SKM-1 (cell line): Measurements from ENCODE around the gene BMERB1.

Experiments
- DNase-seq: peaks from one replicate; lab custom pipeline; 2025; ENCODE audit not compliant: unreplicated experiment; lab: John Stamatoyannopoulos, UW

BMERB1 gene

GRCh38 chr16:15493466-15494180 is 59.2 kb downstream of the BMERB1 start:
- DNase-seq = no peak

DNA sequence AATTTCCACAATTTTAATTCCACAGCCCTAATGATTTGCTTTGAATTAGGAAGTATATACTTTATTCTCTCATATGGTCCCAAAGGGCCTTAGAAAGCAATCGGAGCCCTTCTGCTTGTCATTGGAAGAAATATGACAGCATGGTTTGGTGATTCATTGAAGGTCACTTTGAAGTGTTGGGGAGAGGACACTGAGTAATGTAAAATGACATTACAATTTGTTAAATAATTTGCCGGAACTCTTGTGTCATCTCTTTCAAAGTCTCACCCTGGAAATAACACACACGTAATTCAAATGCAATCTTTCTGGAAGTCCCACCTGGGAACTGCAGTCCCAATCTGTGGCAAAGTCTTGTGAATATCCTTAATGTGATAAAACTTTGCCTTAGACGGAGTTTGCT is 59.8 kb downstream of the BMERB1 start:
- DNase-seq = no peak

DNA sequence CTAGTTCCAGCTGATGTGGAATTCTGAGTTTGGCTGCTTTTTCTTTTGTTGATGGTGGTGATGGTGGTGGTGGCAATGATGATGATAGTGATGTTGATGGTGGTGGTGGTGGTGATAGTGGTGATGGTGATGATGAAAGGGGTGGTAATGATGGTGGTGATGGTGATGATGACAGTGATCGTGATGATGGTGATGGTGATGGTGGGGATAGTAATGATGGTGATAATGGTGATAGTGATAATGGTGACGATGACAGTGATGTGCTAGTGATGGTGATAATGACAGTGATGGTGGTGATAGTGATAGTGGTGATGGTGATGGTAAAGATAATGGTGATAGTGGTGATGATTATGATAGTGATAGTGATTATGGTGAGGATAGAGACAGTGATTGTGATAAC is 61.5 kb downstream of the BMERB1 start:
- no peak for DNase-seq

GRCh38 chr16:15498427-15499175 is 64.2 kb downstream of the BMERB1 start:
- no peak for DNase-seq

GRCh38 chr16:15502041-15502725 is 67.8 kb downstream of the BMERB1 start:
- DNase-seq = no peak

DNA sequence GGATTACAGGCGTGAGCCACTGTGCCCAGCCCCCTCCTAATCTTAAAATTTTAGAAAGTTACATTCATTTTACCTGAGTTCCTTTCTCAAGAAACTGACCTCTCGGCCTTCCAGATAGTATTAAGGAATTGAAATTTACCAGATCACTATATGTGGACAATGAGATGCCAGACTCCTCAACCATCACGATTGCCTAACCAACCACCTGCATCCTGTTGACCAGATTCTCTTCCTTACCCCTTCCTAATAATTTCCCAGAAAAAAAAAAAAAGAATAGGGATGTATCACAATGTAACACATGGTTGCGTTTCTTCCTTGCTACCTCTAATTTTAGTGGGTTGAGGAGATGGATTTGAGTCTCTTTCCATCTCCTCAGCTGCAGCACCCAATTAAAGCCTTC is 72.1 kb downstream of the BMERB1 start:
- no peak for DNase-seq

DNA sequence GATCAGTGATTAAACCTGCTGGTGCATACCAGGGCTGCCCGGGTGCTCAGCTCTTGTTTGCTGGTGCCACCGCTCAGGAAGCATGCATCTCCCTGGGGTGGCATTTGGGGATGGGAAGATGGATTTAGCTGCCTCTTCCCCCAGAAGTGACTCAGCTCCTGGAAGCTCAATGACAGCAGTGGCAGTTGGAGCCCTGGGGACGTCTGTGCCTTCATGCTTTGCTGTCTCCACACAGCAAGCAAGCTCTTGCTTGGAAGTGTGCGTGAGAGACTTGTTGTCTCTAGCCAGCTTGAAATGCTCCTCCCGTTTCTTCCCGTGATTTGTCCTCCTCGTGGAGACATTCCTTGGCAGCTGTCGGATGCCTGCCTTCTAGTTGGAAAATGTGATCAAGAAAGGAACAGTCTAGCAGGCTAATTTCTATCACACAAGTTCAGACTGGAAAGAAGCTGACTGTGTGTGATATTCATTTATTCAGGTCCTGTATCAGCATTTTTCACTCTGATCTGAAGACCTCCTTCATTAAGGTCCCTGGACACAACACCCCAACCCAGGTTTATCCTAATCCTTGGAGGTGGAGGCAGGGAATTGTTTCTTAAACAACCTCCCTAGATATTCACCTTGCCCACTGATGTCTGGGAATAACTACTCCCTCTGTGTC is 73.0 kb downstream of the BMERB1 start:
- DNase-seq = no peak

- DNase-seq = no peak
Measured at GRCh38 chr16:15507959-15508627, 73.7 kb downstream of the BMERB1 start.

- no peak for DNase-seq
Measured at GRCh38 chr16:15509051-15509592, 74.7 kb downstream of the BMERB1 start.

DNA sequence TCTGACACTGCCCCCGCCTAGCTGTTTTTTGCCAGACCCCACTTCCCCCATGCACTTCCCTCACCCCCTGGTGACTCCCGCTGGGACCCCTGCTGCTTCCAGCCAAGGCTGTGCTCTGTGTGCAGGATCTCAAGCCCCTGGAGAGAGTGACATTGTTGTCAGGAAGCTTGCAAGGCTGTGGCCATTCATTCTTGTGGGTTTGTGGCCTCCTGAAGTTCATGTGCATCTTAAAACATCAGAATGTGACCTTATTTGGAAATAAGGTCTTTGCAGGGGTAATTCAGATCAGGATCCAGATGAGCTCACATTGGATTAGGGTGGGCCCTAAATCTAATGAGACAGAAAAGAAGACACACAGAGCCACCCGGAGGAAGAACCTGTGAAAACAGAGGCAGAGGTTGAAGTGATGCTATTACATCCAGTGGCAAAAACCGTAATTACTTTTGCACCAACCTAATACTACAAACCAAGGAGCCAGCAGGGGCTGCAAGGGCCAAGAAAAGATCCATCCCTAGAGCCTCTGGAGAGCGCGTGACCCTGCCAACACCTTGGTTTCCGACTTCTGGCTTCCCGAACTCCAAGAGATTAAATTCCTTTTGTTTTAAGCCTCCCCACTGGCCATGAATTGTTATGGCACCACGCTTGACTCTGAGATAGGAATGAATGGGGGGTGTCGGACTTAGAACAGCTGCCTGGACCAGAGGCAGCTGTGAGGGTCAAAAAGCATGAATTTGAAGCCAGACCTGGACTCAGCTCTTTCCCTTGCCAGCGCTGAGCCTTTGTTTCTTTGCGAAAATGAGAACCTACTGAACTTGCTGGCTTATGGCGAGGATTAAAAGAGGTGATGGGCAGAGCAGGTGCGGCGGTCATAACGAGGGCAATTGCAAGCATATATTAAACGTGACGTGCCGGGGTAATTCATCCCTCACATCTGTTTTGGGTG is 75.5 kb downstream of the BMERB1 start:
- no peak for DNase-seq

GRCh38 chr16:15510992-15511391 is 76.6 kb downstream of the BMERB1 start:
- no peak for DNase-seq

DNA sequence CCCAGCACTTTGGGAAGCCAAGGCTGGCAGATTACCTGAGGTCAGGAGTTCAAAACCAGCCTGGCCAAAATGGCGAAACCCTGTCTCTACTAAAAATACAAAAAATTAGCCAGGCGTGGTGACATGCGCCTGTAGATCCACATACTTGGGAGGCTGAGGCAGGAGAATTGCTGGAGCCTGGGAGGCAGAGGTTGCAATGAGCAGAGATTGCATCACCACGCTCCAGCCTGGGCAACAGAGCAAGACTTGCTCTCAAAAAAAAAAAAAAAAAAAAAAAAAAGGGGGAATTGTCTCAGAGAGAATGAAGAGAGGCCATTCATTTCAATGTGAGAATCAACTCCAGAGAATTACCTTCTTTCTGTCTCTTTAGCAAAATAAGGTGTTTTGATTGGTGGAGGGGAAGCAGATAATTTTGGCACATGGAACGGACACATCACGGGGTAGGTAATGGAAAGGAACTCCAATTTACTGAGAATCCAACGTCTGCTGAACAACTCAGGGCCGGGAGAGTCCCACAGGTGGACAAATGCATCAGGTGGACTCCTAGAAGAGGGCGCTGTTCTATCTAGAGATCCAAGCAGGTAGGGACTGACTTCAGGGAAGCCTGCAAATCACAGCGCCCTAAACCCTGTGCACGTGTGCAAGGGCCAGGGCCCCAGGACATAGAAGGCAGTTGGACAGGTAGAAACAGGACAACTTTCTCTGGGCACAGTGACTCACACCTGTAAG is 77.5 kb downstream of the BMERB1 start:
- DNase-seq = no peak

DNA sequence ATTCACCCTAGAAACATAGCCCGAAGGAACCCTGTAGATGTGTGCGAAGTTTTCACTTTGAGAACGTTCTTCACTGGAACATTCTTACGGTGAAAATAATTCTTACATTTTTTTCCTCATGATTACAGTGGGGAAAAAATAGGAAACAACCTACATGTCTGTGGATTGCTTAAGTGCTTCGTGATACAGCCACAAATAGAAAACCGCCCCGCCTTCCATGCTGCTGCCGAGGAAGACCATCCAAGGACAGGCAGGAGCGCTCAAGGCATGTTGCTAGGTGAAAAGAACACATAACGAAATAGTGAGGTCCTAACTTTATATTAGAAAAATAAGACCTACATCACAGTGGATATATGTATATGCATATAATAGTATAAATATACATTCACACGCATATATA is 78.8 kb downstream of the BMERB1 start:
- DNase-seq = no peak

DNA sequence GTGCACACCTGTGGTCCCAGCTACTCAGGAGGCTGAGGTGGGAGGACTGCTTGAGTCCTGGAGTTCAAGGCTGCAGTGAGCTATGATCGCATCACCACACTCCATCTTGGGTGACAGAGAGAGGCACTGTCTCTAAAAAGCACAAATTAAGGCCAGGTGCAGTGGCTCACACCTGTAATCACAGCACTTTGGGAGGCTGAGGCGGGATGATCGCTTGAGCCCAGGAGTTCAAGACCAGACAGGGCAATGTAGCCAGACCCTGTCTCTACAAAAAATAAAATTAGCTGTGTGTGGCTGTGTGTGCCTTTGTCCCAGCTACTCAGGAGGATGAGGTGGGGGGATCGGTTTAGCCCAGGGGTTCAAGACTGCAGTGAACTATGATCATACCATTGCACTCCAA is 81.6 kb downstream of the BMERB1 start:
- DNase-seq = no peak

- no peak for DNase-seq
Measured at GRCh38 chr16:15516609-15517008, 82.2 kb downstream of the BMERB1 start.

DNA sequence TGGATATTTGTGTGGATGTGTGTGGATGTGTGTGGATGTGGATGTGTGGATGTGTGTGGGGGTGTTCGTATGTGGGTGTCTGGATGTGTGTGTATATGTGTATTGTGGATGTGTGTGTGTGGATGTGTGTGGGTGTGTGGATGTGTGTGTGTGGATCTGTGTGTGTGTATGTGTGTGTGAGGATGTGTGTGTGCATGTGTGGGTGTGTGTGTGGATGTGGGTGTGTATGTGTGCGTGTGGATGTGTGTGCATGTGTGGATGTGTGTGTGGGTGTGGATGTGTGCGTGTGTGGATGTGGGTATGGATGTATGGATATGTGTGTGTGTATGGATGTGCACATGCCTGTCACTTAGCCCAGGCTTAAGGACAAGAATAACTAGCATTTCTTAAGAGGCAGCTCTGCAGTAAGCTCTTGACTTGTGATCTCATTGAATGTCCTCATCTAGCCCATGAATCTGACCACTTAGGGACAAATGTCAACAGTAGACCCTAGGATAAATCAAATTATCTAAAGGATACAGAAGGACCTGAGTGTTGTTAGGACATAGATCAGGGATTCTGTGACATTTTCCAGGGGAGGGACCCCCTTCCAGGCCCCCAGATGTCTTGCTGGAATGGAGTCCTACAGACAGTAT is 83.5 kb downstream of the BMERB1 start:
- DNase-seq = no peak

- no peak for DNase-seq
Measured at GRCh38 chr16:15518381-15519351, 84.3 kb downstream of the BMERB1 start.
